ENCODE measurements around the gene CHIC2. TPM values are rescaled to one million over a fixed set of nuclear protein-coding genes. Genes with fewer than 3 reads are reported as not detected.

Gene CHIC2
- polyA plus RNA-seq, 1 donor from 2014 or later, result 58.5 TPM

Small RNAs within 50 kb of the gene (small RNA-seq; reads per million reads assigned to genes)
- 0 reads per million in 3 experiments for gene AC110792.1
- gene AC110792.3, result 0 reads per million in 3 experiments

Other genes with a start within 250 kb of the CHIC2 start
- gene GSX2, start 35.6 kb upstream of the CHIC2 start, polyA plus RNA-seq, result 0.48 and 0.87 TPM in 2 replicates
- gene PDGFRA, start 164.7 kb upstream of the CHIC2 start, polyA plus RNA-seq, result 0.40 and 0.43 TPM in 2 replicates